GM13976 (cell line): ENCODE results near the gene TUSC7.

ENCODE experiments used
- DNase-seq: peaks from one replicate; pipeline ENCODE4 v3.0.0; 2012; ENCODE audit warnings: low spot score
- in situ Hi-C: fragments of 300-500 bp; cut with MboI; formaldehyde crosslinking; loops from one replicate; pipeline ENCODE4 v1.12.0; 2022; ENCODE audit warnings: low sequenced_read_pairs, mixed read lengths, inconsistent platforms; ENCODE audit not compliant: unreplicated experiment
- TF ChIP-seq, protein P1 (sequence below): IDR thresholded peaks from 2 replicates; pipeline ENCODE4 v1.5.1; 2012; ENCODE audit warnings: borderline replicate concordance, mild to moderate bottlenecking; ENCODE audit not compliant: insufficient read depth; ENCODE audit errors: extremely low read depth, missing control alignments, control extremely low read depth

Gene TUSC7

DNA sequence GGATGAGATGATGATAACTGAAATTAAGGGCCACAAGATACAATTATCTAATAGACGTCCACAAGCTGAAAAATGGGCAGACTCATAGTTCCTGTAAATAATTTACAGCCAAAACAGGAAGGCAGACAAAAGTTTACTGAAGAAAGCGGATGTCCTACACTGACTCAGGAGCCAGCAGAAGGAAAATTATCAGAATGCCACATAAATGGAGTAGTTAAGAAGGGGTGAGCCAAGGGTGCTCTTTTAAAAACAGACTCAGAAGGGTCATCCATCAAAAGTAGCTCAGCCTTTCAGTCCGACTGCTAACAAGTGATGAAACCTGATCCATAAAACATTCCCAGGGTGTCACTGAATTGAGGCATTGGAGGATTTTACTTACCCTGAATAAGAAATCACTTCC lies 39.8 kb downstream of the TUSC7 start:
- in situ Hi-C loops: no loop called here
- no peak for DNase-seq
- TF ChIP-seq, protein P1, sequence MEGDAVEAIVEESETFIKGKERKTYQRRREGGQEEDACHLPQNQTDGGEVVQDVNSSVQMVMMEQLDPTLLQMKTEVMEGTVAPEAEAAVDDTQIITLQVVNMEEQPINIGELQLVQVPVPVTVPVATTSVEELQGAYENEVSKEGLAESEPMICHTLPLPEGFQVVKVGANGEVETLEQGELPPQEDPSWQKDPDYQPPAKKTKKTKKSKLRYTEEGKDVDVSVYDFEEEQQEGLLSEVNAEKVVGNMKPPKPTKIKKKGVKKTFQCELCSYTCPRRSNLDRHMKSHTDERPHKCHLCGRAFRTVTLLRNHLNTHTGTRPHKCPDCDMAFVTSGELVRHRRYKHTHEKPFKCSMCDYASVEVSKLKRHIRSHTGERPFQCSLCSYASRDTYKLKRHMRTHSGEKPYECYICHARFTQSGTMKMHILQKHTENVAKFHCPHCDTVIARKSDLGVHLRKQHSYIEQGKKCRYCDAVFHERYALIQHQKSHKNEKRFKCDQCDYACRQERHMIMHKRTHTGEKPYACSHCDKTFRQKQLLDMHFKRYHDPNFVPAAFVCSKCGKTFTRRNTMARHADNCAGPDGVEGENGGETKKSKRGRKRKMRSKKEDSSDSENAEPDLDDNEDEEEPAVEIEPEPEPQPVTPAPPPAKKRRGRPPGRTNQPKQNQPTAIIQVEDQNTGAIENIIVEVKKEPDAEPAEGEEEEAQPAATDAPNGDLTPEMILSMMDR: no peak

DNA sequence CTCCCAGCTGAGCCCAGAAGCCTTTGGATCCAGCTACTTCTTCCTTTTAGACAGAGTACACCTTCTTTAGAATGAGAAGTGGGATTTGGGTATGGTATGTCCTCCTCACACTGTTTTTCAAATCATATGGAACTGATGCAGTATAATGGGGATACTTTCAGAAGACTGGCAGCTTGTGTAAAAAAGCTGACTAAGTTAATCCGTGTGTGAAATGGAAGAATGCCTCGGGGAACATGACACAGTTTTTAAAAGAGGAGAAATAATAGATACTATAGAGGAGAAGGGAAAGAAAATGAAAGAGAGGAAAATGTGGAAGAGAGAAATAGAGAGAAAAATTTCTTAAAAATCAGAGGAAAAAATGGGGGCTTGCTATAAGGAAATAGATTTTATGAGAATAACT lies 47.7 kb downstream of the TUSC7 start:
- in situ Hi-C loops: loop anchor here (25.0 kb wide), 1 partner anchor 620 kb away; no protein-coding TSS in a partner anchor
- TF ChIP-seq, protein P1: no peak
- no peak for DNase-seq

DNA sequence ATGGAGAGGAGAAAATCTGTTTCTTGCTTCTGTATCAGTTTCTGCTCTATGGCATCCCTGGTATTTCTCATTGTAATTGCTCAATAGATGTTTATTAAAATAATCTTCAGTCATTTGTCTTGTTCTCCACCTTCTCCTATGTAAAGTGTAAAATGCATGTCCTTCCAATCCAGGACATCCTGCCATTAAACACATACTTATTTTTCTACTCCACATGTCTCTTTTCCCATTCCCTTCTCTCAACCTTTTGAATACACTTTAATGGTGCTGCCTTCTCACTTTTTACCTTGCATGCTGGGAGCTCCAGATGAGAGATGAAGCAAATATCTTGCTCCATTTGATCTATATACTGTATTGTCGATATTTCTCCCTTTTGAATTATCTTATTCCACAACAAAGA lies 49.7 kb downstream of the TUSC7 start:
- in situ Hi-C loops: loop anchor here (25.0 kb wide), 1 partner anchor 622 kb away; no protein-coding TSS in a partner anchor
- TF ChIP-seq, protein P1: no peak
- no peak for DNase-seq
